Stimulated activated CD8-positive, alpha-beta memory T cell treated with anti-CD3 and anti-CD28 coated beads, Interleukin-4, amount 100 ng/mL, for 48 hours (primary cell): ENCODE results near the gene C1orf210.

ENCODE experiments used
- DNase-seq: peaks from one replicate; pipeline ENCODE4 v3.0.0-alpha.2; 2020

C1orf210 gene

DNA sequence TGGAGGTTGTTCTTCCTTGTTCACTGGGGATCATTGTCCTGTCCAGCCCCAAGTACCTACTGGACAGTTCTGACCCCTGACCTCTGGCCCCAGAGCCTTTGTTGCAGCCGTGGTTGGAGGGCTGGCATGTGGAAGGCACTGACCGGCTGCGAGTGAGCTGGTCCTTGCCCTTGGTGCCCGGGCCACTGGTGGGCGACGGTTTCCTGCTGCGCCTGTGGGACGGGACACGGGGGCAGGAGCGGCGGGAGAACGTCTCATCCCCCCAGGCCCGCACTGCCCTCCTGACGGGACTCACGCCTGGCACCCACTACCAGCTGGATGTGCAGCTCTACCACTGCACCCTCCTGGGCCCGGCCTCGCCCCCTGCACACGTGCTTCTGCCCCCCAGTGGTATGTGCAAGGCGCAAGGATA is 26.8 kb upstream of the C1orf210 start:
- DNase-seq = no peak

DNA sequence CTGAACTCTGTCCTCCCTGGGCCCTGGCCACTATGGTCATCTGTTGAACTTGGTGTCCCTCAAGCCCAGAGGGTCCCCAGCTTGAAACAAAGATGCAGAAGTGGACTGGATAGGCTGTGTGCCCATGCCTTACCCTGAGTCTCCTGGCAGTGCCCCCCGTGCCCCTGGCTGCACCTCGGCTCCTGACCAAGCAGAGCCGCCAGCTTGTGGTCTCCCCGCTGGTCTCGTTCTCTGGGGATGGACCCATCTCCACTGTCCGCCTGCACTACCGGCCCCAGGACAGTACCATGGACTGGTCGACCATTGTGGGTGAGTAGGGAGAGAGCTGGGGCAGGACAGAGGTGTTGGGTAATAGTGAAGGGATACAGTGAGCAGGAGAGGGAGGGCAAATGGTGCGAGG is 26.1 kb upstream of the C1orf210 start:
- DNase-seq = no peak

DNA sequence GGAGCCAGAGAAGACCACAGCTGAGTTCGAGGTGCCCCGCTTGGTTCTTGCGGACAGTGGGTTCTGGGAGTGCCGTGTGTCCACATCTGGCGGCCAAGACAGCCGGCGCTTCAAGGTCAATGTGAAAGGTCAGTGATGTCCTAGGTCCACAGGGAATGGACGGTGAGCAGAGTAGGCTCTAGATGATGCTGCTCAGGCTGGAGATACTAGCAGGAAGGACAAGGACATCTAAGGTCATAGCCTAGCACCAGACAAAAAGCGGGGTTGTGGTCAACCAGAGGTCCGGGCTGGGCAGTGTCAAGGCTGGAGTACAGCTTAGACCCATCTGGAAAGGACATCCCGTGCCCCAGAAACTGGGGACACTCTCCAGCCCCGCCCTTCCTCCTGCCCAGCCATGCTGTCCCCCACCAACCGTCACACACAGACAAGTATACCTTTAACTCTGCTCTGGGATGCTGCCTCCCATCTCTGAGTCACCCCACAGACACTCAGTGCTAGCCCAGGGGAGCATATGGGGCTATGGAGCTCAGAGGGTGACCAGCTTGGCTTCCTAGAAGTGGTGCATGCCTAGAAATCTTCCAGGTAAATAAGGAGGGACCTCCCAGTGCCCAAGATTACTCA is 24.1 kb upstream of the C1orf210 start:
- no peak for DNase-seq

DNA sequence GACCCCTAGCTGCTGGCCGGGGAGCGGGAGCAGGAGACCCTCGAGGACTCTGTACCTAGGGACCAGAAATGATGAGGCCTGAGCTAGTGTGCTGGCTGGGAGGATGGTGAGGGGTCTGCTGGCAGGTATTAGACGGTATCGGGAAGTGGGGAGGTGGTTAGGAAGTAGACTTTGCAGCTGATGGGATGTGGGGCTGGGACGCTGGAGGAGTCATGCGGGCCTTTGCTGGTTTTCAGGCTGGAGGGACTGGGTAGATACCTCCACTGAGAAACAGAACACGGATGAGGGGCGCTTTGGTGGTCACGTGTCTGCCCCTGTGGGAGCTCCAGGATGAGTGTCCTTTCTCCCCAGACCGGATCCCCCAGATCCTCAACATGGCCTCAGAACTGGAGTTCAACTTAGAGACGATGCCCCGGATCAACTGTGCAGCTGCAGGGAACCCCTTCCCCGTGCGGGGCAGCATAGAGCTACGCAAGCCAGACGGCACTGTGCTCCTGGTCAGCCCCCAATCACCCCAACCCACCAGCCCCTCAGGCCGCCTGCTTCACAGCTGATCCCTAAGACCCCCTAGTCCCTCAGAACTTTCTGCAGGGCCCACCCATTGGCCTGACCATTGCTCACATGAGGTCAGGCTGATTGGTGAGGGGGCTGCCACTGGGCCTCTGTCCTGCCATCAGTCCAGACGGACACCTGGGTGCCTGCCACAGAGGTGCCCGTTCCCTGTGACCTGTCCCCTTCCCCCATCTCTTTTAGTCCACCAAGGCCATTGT is 23.4 kb upstream of the C1orf210 start:
- DNase-seq = no peak

DNA sequence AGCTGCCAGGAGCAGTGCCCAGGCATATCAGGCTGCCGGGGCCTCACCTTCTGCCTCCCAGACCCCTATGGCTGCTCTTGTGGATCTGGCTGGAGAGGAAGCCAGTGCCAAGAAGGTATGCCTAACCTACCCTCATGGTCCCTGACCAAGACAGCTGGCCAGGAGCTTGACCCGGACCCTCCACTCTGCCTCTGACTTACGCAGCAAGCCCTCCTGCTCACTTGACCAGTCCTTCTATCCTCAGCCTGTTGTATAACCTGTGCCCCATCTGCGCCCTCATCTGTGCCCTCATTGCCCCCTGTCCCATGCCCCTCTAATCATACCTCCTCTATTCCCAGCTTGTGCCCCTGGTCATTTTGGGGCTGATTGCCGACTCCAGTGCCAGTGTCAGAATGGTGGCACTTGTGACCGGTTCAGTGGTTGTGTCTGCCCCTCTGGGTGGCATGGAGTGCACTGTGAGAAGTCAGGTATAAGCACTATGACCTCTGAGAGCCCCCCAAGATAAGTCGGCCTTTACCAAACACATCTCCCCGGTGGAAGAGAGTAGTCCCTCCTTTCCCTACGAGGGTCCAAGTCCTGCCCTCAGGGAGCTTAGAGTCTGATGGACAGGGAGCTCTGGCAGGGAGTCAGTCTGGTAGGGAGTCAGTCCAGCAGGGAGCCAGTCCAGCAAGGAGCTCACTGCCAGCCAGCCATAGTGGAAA is 22.2 kb upstream of the C1orf210 start:
- no peak for DNase-seq

DNA sequence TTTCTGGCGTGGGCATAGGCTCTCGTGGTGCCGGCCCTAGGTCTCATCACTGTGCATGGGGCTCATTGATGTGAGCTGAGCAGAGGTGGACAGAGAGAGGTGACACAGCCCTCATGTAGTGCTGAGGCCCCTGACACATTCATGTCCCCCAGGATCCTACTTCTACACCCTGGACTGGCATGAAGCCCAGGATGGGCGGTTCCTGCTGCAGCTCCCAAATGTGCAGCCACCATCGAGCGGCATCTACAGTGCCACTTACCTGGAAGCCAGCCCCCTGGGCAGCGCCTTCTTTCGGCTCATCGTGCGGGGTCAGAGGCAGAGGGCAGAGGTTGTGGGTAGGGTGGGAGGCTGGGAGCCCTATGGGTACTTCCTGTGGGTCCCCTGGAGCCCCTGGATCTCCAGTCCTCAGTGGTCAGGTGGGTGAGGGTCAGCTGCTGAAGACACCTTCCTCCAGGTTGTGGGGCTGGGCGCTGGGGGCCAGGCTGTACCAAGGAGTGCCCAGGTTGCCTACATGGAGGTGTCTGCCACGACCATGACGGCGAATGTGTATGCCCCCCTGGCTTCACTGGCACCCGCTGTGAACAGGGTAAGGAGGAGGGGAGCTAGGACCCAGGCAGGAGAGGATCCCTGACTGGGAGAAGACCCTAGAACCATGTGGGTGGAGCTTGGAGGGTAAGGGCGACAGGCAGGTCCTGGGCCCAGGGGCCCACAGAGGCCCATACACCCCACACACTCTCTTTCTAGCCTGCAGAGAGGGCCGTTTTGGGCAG is 21.5 kb upstream of the C1orf210 start:
- no peak for DNase-seq

DNA sequence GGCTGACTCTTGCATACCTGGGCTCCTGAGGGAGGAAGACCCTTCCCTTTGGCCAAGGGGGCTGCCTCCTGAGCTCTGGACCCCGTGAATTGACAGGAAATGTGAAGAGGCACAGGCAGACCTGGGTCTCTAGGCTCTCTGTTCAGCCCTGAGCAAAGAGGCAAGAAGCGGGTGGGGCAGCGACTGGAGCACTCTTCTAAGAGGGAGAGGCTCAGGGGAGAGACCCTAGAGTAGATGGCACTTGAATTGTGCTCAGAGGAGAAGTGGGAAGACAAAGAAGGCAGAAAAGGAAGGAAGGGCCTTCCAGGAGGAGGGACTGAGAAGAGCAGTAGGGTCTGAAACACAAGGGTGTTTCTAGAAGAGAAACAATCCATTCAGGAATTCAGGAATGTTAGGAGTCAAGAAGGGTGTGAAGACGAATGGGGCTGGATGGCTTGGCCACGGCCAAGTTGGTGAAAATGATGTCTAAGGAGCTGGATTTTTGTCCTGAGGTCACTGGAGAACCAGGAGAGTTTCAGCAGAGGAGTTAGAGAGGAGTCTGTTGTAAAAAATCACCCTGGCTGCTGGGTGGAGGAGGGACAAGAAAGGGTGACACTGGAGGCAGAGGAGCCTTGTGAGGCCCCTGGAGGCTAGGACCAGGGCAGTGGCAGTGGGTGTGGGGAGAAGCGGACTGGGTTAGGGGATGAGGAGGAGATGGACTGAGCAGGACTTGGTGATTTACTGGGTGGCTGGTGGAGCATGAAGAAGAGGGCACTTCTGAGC is 20.7 kb upstream of the C1orf210 start:
- DNase-seq = no peak

DNA sequence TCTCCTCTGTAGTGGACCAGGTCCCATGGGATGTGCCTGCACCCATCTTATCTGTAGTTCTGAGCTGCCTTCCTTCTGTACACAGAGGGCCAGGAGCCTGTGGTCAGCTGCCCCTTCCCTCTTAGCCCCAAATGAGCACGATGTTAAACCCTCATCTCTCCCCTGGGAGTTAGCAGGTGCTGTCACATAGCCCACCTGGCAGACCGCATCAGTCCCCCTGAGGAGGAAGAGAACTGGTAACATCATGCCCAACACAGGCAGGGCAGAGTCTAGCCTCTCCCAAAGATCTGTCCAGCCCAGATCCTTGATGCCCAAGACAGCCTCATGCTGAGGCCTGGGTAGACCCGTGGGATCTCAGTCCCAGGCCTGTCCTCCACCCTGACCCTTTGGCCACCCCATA is 20.1 kb upstream of the C1orf210 start:
- no peak for DNase-seq

DNA sequence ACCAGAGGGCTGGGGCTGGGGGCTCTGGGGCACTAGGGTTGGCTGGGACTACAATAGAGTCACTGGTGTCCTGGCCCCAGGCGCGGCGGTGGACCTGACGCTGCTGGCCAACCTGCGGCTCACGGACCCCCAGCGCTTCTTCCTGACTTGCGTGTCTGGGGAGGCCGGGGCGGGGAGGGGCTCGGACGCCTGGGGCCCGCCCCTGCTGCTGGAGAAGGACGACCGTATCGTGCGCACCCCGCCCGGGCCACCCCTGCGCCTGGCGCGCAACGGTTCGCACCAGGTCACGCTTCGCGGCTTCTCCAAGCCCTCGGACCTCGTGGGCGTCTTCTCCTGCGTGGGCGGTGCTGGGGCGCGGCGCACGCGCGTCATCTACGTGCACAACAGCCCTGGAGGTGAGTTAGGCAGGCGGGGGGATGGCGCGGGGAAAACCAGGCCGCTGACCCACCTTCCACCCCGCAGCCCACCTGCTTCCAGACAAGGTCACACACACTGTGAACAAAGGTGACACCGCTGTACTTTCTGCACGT is 19.5 kb upstream of the C1orf210 start:
- DNase-seq = no peak

DNA sequence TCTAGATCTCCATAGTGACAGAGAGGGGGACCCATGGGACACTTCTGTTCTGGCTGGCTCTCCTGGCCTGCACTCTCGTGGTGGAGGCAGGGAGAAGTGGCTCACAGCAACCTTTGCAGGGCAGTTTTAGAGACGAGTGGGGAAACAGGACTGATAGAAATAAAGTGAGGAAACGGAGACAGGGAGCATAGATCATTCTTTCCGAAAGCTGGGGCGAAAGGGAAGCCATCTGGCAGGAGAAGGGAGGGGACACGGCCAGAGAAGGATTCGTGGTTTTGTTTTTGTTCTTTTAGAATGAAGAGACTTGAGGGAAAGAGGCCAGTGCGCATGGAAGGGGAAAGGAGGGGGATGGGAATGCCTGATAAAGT is 18.9 kb upstream of the C1orf210 start:
- no peak for DNase-seq

DNA sequence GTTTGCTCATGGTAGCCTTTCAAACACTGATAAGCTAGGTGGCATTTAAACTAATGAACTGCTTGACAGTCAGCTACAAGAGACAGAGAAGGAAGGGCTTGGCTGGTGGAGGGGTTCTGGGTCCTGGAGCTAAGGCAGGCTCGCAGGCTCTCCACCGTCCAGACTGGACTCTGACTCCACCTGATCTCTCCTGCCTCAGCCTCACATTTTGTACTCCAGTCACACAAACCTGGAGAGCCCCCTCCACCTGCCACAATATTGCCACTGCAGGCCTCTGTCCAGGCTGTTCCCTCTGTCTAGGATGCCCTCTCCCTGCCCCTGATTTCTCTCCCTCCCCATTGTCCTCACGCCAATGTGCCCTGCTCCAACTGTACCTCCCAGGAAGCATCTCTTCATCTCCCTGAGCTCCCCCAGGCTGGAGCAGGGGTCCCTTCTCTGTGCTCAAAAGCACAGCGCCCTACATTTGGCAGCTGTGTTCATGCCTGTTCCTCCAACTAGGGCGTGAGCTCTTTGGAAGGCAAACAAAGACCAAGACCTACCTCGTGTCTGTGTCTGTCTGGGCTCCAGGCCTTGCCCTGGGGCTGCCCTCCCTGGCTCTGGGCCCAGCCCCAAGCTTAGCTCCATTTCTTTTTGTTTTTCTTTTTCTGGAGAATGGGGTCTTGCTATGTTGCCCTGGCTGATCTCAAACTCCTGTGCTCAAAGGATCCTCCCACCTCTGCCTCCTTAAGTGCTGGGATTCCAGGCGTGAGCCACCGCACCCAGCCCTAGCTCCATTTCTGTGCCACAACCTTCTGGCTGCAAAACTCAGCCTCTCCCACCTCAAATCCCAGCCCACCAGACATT is 18.3 kb upstream of the C1orf210 start:
- DNase-seq = no peak

DNA sequence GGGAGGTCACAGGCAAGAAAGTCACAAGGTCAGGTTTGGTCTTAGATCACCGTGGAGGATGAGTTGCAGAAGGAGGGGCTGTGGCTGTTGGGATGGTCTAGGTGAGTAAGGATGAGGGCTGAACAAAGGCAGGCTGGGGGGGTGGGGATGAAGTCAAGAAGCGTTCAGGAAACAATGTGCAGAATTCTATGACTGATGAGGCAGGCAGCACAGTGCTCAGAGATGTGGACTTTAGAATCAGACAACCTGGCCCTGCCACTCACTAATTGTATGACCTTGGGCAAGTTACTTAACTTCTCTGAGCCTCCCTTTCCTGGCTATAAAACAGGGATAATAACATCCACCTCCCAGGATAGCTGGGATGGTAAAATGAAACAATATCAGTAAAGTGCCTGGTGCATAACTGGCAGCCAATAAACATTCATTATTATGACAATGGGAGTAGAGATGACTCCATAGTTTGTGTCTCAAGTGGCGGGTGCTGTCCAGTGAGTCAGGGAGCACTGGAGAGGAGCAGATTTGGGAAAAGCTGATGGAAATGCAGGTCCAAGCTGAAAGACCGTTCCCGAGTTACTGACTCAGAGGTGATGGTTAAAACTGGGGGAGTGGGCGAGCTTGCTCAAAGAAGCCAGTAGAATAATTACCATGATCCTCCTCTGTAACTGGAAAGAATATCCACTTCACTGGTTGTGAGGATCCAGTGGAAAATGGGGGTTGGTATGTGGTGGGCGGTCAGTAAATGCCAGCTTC is 17.5 kb upstream of the C1orf210 start:
- DNase-seq = no peak

DNA sequence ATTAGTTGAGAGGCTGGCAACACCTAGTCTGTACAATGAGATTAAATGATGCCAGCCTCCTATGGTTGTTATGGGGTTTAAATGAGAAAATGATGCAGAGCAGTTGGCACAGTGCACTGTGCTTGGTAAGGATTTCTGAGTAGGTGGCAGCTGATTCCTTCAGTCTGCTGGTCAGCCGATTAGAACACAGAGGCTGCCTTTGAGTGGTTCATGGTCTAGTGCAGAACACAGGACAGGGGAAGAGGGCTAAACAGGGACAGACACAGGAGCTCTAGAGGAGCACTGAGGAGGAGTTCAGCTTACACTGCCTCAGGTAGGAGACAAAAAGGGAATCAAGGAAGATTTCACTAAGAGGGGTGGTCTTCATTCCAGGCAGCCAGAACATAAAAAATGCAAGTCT is 16.8 kb upstream of the C1orf210 start:
- DNase-seq = no peak

DNA sequence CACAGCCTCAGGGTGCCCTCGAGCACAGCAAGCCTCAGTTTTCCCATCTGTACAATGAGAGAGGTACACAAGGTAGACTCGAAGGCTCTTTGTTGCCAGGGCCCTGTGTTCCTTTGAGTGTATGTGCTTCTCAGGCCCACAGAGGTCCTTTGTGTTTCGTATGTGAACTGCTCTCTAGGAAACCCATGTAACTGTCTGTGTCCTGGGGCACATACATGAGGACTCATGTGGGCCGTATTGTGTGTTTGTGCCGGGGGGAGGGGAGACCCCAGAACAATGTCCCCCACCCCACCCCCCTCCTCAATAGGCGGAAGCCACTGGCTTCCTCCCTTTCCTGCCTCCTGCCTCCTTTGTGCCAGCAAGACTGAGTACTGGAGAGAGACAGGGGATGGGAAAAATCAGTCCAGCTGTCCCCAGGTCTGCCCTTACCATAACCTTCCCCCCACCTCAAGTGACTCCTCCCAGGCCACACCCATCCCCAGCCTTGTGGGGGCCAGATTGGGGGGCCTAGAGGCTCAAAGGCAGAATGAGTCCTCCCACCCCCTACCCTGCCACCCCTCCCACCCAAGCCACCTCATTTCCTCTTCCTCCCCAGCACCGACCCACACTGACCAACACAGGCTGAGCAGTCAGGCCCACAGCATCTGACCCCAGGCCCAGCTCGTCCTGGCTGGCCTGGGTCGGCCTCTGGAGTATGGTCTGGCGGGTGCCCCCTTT is 15.2 kb upstream of the C1orf210 start, which contains the start of gene TIE1:
TSS of gene TIE1 (plus strand) at position 605 of the 717 bp plus-strand sequence. CDS start at position 695, 90 bp downstream.
- no peak for DNase-seq

DNA sequence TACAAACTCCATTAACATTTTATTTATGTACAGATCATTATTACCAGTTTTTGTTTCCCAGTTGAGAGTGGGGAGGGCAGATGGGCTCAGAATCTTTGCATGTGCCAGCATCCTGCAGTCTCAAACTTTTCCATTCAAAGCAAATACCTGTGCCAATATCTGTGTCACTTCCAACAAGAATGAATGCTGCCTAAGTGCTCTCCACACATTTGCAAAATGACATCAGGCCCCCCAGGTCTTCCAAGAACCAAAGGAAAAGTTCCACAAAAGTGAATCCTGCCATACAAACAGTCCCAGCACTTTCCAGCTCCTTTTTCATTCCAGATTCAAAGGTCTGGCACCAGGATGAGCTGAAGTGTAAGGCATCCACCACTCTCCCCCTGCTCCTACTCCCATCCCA is 13.7 kb upstream of the C1orf210 start:
- no peak for DNase-seq

DNA sequence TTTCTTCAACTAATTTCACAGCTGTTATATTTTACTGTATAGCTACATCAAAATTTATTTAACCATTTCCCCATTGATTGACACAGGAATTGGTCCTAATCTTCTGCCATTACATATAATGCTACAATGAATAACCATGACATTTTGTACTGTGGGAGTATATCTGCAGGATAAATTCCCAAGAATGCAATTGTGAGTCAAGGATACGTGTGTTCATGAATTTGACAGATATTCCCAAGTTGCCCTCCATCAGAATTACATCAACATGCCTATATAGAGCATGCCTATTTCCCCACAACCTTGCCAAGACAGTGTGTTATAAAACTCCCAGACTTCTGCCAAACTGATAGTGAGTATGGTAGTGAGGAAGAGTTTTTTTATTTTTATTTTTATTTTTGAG is 12.7 kb upstream of the C1orf210 start:
- no peak for DNase-seq

DNA sequence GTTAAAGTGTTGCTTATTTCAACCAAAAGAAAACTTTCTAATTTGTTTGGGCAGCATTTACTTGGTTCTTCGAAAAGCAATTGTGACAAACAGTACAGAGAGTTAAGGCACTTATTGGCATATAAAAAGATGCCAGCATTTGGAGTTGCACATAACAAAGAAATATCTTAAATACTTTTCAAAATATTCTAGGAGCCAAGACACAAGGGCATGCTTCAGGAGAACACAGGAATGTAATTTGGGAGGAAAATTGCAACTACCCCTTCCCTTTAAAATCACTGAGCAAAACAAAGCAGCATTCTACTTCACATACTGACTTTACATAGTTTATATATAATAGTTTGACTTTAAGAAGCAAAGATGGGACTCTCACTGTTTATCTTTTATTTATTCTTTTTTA is 10.8 kb upstream of the C1orf210 start:
- no peak for DNase-seq

DNA sequence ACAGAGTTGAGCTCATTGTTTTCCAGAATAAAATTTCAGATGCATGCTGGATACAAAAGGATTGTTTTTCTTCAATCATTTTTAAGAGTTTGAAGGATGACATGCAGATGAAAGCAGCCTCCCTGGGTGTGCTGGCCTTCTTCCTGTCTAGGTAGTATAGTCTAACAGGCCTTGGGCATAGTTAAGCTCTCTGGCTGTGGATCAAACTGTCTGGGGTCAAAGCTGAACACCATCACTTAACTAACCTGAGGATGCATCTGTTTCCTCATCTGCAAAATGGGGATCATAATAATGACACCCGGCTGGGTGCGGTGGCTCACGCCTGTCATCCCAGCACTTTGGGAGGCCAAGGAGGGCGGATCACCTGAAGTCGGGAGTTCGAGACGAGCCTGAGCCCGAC is 9.4 kb upstream of the C1orf210 start:
- no peak for DNase-seq

DNA sequence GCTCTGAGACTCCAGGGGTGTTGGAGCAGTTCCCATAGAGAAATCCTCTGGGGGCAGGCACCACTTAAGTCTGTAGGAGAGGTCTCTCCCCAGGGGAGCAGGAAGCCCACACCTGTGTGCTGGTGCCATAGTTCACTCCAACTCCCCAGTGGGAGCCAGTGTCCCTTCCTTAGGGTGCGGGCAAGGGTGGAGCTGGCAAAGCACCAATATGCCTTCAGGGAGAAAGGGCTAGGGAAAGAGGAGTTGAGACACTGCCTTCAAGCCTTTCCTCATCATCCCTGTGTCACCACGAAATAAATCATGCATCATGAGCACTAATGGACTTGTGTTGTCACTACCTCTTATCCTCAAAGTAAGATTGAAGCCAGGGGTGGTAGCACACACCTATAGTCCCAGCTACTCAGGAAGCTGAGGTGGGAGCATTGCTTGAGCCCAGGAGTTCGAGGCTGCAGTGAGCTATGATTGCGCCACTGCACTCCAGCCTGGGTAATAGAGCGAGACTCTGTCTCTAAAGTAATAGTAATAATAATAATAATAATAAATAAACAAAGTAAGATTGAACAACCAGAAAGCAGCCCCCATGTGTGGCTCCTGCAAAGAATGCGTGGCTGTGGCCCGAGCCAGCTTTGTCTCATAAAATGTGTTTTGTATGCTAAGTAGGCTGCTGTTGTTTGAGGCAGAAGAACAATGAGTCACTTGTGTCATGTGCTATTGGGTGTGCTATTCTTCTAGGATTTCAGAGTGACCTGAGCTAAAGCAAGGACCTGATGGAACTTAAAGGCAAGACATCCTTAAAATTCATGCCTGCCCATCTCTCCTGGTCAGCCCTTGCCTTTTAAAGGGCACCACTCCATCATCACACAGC is 8.7 kb upstream of the C1orf210 start:
- DNase-seq = no peak
